Calu3 (cell line): Measurements from ENCODE around the gene OCA2. TPM values are rescaled to one million over a fixed set of nuclear protein-coding genes. Genes with fewer than 3 reads are reported as not detected.

Experiments used
- BruUV-seq: library from RNA; stranded (reverse); fragments of 400-500 nt; replicated peaks from 2 replicates; lab custom pipeline; 2021; lab: Mats Ljungman, UMichigan
- CTCF ChIA-PET: fragments of 300-600 bp; sonication (Branson Sonifier 250); formaldehyde crosslinking; loops from one replicate; lab custom pipeline; 2022; ENCODE audit warnings: antibody characterized with exemption; lab: Charles Lee
- DNase-seq: peaks from one replicate; pipeline ENCODE4 v3.0.0; 2022
- H3K27ac Mint-ChIP-seq: one replicate; pipeline ENCODE4 v1.8.0; 2022; ENCODE audit warnings: mixed read lengths; ENCODE audit not compliant: unreplicated experiment
- H3K27me3 Mint-ChIP-seq: one replicate; pipeline ENCODE4 v1.8.0; 2022; ENCODE audit warnings: mixed read lengths; ENCODE audit not compliant: unreplicated experiment
- H3K36me3 Mint-ChIP-seq: one replicate; pipeline ENCODE4 v1.8.0; 2022; ENCODE audit warnings: mild to moderate bottlenecking, moderate library complexity, mixed read lengths; ENCODE audit not compliant: insufficient read depth, unreplicated experiment
- H3K4me1 Mint-ChIP-seq: one replicate; pipeline ENCODE4 v1.8.0; 2022; ENCODE audit warnings: mild to moderate bottlenecking, low read depth, mixed read lengths; ENCODE audit not compliant: unreplicated experiment
- H3K4me3 Mint-ChIP-seq: one replicate; pipeline ENCODE4 v1.8.0; 2022; ENCODE audit warnings: mild to moderate bottlenecking, low read depth, moderate library complexity, mixed read lengths; ENCODE audit not compliant: unreplicated experiment
- H3K9me3 Mint-ChIP-seq: one replicate; pipeline ENCODE4 v1.8.0; 2022; ENCODE audit warnings: low read depth, mixed read lengths; ENCODE audit not compliant: unreplicated experiment
- intact Hi-C: fragments of 100-400 bp; cut with micrococcal nuclease; formaldehyde crosslinking; loops from one replicate; pipeline ENCODE4 v1.10.0; 2022; ENCODE audit not compliant: unreplicated experiment
- total RNA-seq: library from RNA; stranded (reverse); gene quantifications from 2 replicates; pipeline ENCODE4 v1.2.3, GENCODE V29; 2022
- TF ChIP-seq, protein P1 (sequence below): fragments of 200-600 bp; IDR thresholded peaks from one replicate; pipeline ENCODE4 v1.8.0; 2022; ENCODE audit warnings: antibody characterized with exemption; ENCODE audit not compliant: unreplicated experiment

OCA2 gene
- total RNA-seq, 1 experiment from 2014 or later = not detected

DNA sequence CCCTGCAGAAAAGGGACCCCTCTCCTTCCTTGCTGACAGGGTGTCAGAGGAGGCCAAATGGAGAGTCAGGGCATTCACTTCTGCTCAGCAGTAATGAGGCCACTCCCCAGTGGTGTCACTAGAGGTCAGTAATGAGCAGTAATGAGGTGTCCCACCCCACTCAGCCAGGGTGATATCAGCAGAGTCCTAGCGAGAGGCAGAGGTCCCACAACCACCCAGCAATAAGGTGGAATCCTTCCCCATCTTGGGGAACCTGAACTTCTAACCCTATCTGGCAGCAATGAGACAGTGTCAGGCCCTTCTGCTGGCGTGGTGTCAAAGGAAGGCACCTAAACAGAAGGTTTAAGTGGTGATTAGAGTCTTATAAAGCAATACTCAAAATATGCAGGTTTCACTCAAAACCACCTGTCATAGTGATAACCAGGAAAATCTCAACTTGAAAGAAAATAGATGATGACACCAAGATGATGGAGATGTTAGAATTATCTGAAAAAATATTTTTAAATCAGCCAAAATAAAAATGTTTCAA is 12.9 kb downstream of the OCA2 start:
- no peaks in the 10 kb centered on the region for H3K27me3 Mint-ChIP-seq

DNA sequence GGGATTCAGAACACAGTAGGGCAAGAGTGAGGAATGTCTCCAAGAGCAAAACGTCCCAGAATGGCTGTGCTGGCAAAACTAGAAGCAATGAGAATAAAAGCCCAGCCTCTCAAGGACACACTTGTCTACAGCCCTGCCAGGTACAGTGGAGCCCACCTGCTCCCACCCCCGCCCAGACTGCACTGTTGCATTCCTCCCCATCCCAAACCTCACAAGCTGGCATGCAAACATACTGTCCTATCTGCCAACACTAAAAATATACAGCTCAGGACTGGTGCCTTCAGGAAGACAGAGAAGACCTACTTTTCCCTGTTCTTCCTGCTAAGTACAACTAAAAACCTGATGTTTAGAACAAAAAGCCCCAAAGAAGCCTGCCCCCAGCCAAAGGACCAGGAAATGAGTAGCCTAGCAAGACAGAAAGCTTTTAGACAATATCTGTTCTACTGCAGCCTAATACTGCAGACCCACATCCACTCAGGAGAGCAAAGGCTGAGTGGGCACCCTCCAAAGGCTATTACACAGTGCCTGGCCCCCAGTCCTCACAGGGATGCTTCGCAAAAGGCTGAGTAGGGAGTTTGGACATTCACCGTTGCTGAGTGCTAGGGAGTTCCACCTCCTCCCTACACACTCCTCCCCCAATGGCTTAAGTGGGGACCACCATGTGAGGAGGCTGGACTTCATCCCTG is 13.5 kb downstream of the OCA2 start:
- no peaks in the 10 kb centered on the region for H3K36me3 Mint-ChIP-seq
- no peaks in the 10 kb centered on the region for H3K9me3 Mint-ChIP-seq
- TF ChIP-seq, protein P1, sequence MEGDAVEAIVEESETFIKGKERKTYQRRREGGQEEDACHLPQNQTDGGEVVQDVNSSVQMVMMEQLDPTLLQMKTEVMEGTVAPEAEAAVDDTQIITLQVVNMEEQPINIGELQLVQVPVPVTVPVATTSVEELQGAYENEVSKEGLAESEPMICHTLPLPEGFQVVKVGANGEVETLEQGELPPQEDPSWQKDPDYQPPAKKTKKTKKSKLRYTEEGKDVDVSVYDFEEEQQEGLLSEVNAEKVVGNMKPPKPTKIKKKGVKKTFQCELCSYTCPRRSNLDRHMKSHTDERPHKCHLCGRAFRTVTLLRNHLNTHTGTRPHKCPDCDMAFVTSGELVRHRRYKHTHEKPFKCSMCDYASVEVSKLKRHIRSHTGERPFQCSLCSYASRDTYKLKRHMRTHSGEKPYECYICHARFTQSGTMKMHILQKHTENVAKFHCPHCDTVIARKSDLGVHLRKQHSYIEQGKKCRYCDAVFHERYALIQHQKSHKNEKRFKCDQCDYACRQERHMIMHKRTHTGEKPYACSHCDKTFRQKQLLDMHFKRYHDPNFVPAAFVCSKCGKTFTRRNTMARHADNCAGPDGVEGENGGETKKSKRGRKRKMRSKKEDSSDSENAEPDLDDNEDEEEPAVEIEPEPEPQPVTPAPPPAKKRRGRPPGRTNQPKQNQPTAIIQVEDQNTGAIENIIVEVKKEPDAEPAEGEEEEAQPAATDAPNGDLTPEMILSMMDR = no peak
- DNase-seq = no peak
- H3K4me1 Mint-ChIP-seq = no peaks in the 10 kb centered on the region
- CTCF ChIA-PET = no interaction called here
- no peaks in the 10 kb centered on the region for H3K27me3 Mint-ChIP-seq
- H3K4me3 Mint-ChIP-seq = no peak overlapping the region
- no TSS peak for BruUV-seq
- H3K27ac Mint-ChIP-seq = no peak overlapping the region
- intact Hi-C loops = loop anchor here (1.0 kb wide), 1 partner anchor 38 kb away; no protein-coding TSS in a partner anchor

More for the DNA sequence above, 12.9 kb downstream of the OCA2 start:
- BruUV-seq = no TSS peak
- no peaks in the 10 kb centered on the region for H3K9me3 Mint-ChIP-seq
- H3K36me3 Mint-ChIP-seq = no peaks in the 10 kb centered on the region
- CTCF ChIA-PET = no interaction called here
- peak; percentile 33 for DNase-seq
- no peak overlapping the region for H3K4me3 Mint-ChIP-seq
- H3K27ac Mint-ChIP-seq = no peak overlapping the region
- TF ChIP-seq, protein P1 = no peak
- H3K4me1 Mint-ChIP-seq = no peaks in the 10 kb centered on the region
- intact Hi-C loops = loop anchor here (1.0 kb wide), 1 partner anchor 37 kb away; no protein-coding TSS in a partner anchor

DNA sequence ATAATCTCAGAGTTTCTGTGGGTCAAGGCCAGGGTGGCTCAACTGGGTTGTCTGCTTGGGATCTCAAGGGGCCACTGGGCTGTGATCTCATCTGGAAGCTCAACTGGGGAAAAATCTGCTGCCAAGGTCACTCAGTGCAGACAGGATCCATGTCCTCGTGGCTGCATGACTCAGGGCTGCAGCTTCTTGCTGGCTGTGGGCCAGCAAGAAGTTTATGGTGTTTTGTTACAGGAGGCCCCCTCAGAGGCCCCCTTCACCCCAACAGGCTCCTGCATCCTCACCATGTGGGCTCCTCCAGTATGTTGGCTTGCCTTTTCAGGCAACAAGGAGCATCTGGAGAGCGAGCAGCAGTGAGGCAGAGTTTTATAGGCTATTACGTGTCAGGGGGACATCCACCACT is 14.6 kb downstream of the OCA2 start:
- Mint-ChIP-seq H3K4me1 (no peaks in the 10 kb centered on the region), H3K27ac (no peak overlapping the region), H3K4me3 (no peak overlapping the region), H3K9me3 (no peaks in the 10 kb centered on the region), H3K27me3 (no peaks in the 10 kb centered on the region), H3K36me3 (no peaks in the 10 kb centered on the region)
- TF ChIP-seq, protein P1 = no peak
- CTCF ChIA-PET = no interaction called here
- intact Hi-C loops = no loop called here
- BruUV-seq = no TSS peak
- DNase-seq = no peak

DNA sequence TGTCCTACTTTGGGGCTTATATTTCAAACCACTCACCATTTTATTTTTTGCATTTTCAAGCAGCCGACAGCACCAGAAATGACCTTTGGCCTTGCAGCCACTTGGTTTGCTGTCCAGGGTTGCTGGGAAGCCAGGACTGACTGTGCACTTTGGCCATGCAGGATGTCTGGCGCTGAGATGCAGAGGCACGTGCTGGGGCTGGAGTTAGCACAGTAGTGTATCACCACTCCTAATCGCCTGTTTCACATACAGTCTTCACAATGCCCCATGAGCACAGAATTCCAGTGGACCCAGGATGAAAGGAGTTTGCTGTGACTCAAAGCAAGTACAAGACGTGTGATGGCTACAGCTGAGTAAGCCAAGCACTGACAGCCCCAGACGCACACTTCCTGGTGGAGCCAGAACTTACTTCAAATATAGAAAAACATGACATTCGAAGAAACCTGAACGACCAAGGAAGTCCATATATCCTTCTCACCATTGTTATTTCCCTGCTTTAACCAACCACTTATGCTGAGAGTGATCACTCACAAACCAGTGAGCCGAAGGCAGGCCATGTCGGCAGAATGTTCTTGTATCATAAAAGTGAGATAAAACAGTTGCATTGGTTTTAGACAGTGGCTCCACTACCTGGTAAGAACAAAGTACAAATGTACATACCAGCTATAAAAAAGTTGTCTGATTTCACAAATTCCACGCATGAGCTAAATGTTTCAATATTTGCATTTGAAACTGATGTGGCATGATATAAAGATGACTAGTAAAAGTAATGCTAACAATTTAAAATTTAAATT is 16.0 kb downstream of the OCA2 start:
- no TSS peak for BruUV-seq
- intact Hi-C loops = no loop called here
- no peaks in the 10 kb centered on the region for H3K9me3 Mint-ChIP-seq
- TF ChIP-seq, protein P1 = no peak
- no peaks in the 10 kb centered on the region for H3K27me3 Mint-ChIP-seq
- H3K27ac Mint-ChIP-seq = no peak overlapping the region
- CTCF ChIA-PET = no interaction called here
- H3K36me3 Mint-ChIP-seq = no peaks in the 10 kb centered on the region
- no peak overlapping the region for H3K4me3 Mint-ChIP-seq
- H3K4me1 Mint-ChIP-seq = no peaks in the 10 kb centered on the region
- DNase-seq = no peak
